Keratinocyte (primary cell): Measurements from ENCODE around the gene PRR36. TPM values are rescaled to one million over a fixed set of nuclear protein-coding genes. Genes with fewer than 3 reads are reported as not detected.
A peak's percentile ranks its signal among the peaks of the same experiment; 100 is the strongest.

ENCODE experiments used
- DNase-seq: peaks from one replicate; pipeline ENCODE4 v3.0.0-alpha.2; 2011; ENCODE audit warnings: low read depth, missing footprints, low spot score
- FAIRE-seq: peaks from 2 replicates; lab custom pipeline; 2011; peaks lifted over from hg19 to GRCh38; lab: Jason Lieb, UNC
- H2AFZ ChIP-seq: 2 replicates; pipeline ENCODE4 v1.6.0; 2012; ENCODE audit warnings: low read length, control low read depth, inconsistent platforms; ENCODE audit not compliant: control insufficient read depth
- H3K27ac ChIP-seq: 2 replicates; pipeline ENCODE4 v1.5.1; 2011; ENCODE audit warnings: low read length; ENCODE audit not compliant: control insufficient read depth, insufficient read depth
- H3K27me3 ChIP-seq: 3 replicates; pipeline ENCODE4 v1.6.0; 2011; ENCODE audit warnings: low read length; ENCODE audit not compliant: control insufficient read depth, insufficient read depth; ENCODE audit errors: extremely low read depth
- H3K36me3 ChIP-seq, 2 experiments: 2 replicates in 1 of 2; 3 replicates in 1 of 2; pipeline ENCODE4 v1.5.1; 2011; ENCODE audit warnings: low read length in 2 of 2, mild to moderate bottlenecking in 1 of 2; ENCODE audit not compliant: control insufficient read depth in 2 of 2, insufficient read depth in 2 of 2; ENCODE audit errors: extremely low read depth in 1 of 2
- H3K4me1 ChIP-seq: 3 replicates; pipeline ENCODE4 v1.5.1; 2011; ENCODE audit warnings: low read length; ENCODE audit not compliant: control insufficient read depth, insufficient read depth; ENCODE audit errors: extremely low read depth
- H3K4me2 ChIP-seq: 3 replicates; pipeline ENCODE4 v1.6.0; 2011; ENCODE audit warnings: low read depth, low read length; ENCODE audit not compliant: control insufficient read depth, insufficient read depth; ENCODE audit errors: extremely low read depth
- H3K4me3 ChIP-seq, 3 experiments: fragments of 200-600 bp in 1 of 3; sonication (generic) in 1 of 3; 2 replicates in 2 of 3; 3 replicates in 1 of 3; pipeline ENCODE4 v1.5.1; 2011 to 2016; ENCODE audit warnings: low read length in 3 of 3, mild to moderate bottlenecking in 3 of 3, control low read depth in 2 of 3, inconsistent platforms in 1 of 3, low read depth in 1 of 3, mixed read lengths in 1 of 3, mixed run types in 1 of 3, moderate library complexity in 1 of 3; ENCODE audit not compliant: control insufficient read depth in 2 of 3, insufficient read depth in 2 of 3; ENCODE audit errors: extremely low read depth in 1 of 3
- H3K79me2 ChIP-seq: 2 replicates; pipeline ENCODE4 v1.6.0; 2012; ENCODE audit warnings: low read length; ENCODE audit not compliant: control insufficient read depth, insufficient read depth
- H3K9ac ChIP-seq: 3 replicates; pipeline ENCODE4 v1.6.0; 2011; ENCODE audit warnings: low read length; ENCODE audit not compliant: control insufficient read depth, insufficient read depth; ENCODE audit errors: extremely low read depth
- H3K9me1 ChIP-seq: 3 replicates; pipeline ENCODE4 v1.6.0; 2011; ENCODE audit warnings: low read length; ENCODE audit not compliant: control insufficient read depth, insufficient read depth; ENCODE audit errors: extremely low read depth
- H3K9me3 ChIP-seq: 2 replicates; pipeline ENCODE4 v1.5.1; 2012; ENCODE audit warnings: low read depth, low read length; ENCODE audit not compliant: control insufficient read depth
- H4K20me1 ChIP-seq: 3 replicates; pipeline ENCODE4 v1.6.0; 2011; ENCODE audit warnings: low read length; ENCODE audit not compliant: control insufficient read depth, insufficient read depth; ENCODE audit errors: extremely low read depth
- CTCF ChIP-seq, 3 experiments: IDR thresholded peaks in 1 of 3; conservative IDR thresholded peaks in 1 of 3; optimal IDR thresholded peaks in 1 of 3; 2 replicates in 2 of 3; 3 replicates in 1 of 3; pipeline versions ENCODE3 to v1.5.1; 2011; ENCODE audit warnings: low read length in 3 of 3, mild to moderate bottlenecking in 3 of 3, moderate library complexity in 2 of 3, control low read depth in 1 of 3, inconsistent platforms in 1 of 3; ENCODE audit not compliant: insufficient read depth in 2 of 3; ENCODE audit errors: extremely low read depth in 1 of 3
- EZH2 ChIP-seq: IDR thresholded peaks from one replicate; pipeline ENCODE4 v1.6.1; 2012; ENCODE audit warnings: inconsistent platforms, mild to moderate bottlenecking, low read length, moderate library complexity
- dilution Hi-C: fragments of 300-500 bp; cut with MboI; formaldehyde crosslinking; loops from one replicate; pipeline ENCODE4 v1.7.0; 2020; ENCODE audit warnings: low sequenced_read_pairs; ENCODE audit not compliant: extremely low pct_ligation_motif_present
- polyA plus RNA-seq, 5 experiments: library from polyadenylated mRNA; depleted of rRNA in 3 of 5; stranded (reverse) in 3 of 5; stranded (forward) in 1 of 5; unstranded in 1 of 5; fragments of >200 nt; gene quantifications; 1 replicate in 1 of 5; 2 replicates in 3 of 5; 3 replicates in 1 of 5; pipeline versions ENCODE4 v1.2.1 to v1.2.3, GENCODE V29; 2011 to 2012; ENCODE audit warnings: missing spikeins in 2 of 5, low read depth in 1 of 5, low replicate concordance in 1 of 5

Gene PRR36
- polyA plus RNA-seq, 1 donor (not counting 4 experiments of a cell fraction or from before 2014, with no cell fraction given): not detected

GRCh38 chr19:7899751-7900378, 25.7 kb upstream of the PRR36 start:
- peak overlapping the region; percentile 95 for H3K27ac ChIP-seq
- H3K4me1 ChIP-seq: peaks cover 55% of the 10 kb centered on the region
- no peak for TF ChIP-seq CTCF (optimal IDR thresholded peaks at IDR 0.05 in 1 of 3, IDR thresholded peaks at IDR 0.05 in 1 of 3, conservative IDR thresholded peaks at IDR 0.05 in 1 of 3; ENCODE audit: extremely low read depth in 1 of 3, insufficient read depth in 2 of 3, low read length in 3 of 3)
- TF ChIP-seq EZH2: no peak
- H3K9me1 ChIP-seq: peaks cover 2% of the 10 kb centered on the region
- peaks cover 15% of the 10 kb centered on the region for H3K79me2 ChIP-seq
- H2AFZ ChIP-seq: no peak overlapping the region
- no peaks in the 10 kb centered on the region for H4K20me1 ChIP-seq
- H3K4me2 ChIP-seq: peak overlapping the region; percentile 70
- dilution Hi-C loops: no loop called here
- FAIRE-seq (no peak), DNase-seq (no peak)
- peaks cover 9 to 14% of the 10 kb centered on the region in 2 experiments for H3K36me3 ChIP-seq
- no peaks in the 10 kb centered on the region for H3K9me3 ChIP-seq
- H3K27me3 ChIP-seq: no peaks in the 10 kb centered on the region
- peak overlapping the region; percentile 67 for H3K9ac ChIP-seq
- no peak overlapping the region for H3K4me3 ChIP-seq

DNA sequence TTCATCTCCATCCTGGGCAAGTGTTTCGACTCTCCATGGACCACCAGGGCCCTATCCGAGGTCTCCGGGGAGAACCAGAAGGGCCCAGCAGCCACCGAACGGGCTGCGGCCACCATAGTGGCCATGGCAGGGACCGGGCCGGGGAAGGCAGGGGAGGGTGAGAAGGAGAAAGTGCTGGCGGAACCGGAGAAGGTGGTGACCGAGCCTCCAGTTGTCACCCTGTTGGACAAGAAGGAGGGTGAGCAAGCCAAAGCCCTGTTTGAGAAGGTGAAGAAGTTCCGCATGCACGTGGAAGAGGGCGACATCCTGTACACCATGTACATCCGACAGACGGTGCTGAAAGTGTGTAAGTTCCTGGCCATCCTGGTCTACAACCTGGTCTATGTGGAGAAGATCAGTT, 24.8 kb upstream of the PRR36 start:
- dilution Hi-C loops: no loop called here
- Histone ChIP-seq H3K4me2 (no peak overlapping the region), H4K20me1 (no peaks in the 10 kb centered on the region), H3K9me3 (no peaks in the 10 kb centered on the region), H3K4me3 (no peak overlapping the region), H3K9me1 (no peaks in the 10 kb centered on the region), H3K79me2 (peaks cover 7% of the 10 kb centered on the region), H3K27me3 (no peaks in the 10 kb centered on the region), H3K9ac (no peak overlapping the region), H3K4me1 (peaks cover 59% of the 10 kb centered on the region), H3K36me3 (peaks cover 9 to 14% of the 10 kb centered on the region in 2 experiments), H3K27ac (no peak overlapping the region), H2AFZ (no peak overlapping the region)
- TF ChIP-seq CTCF (optimal IDR thresholded peaks at IDR 0.05 in 1 of 3, IDR thresholded peaks at IDR 0.05 in 1 of 3, conservative IDR thresholded peaks at IDR 0.05 in 1 of 3; ENCODE audit: extremely low read depth in 1 of 3, insufficient read depth in 2 of 3, low read length in 3 of 3) (no peak), EZH2 (no peak)
- no peak for DNase-seq
- no peak for FAIRE-seq
